Activated CD4-positive, alpha-beta memory T cell treated with anti-CD3 and anti-CD28 coated beads for 36 hours (primary cell): ENCODE data around the gene RNU4-1. TPM values are rescaled to one million over a fixed set of nuclear protein-coding genes. Genes with fewer than 3 reads are reported as not detected.
A peak's percentile ranks its signal among the peaks of the same experiment; 100 is the strongest.

Source experiments
- CTCF ChIA-PET: fragments of 350-600 bp; sonication (Branson Sonifier 250); formaldehyde crosslinking; loops from one replicate; lab custom pipeline; 2021; ENCODE audit warnings: antibody characterized with exemption, inconsistent platforms; lab: Charles Lee
- POLR2A ChIA-PET: fragments of 350-600 bp; sonication (Branson Sonifier 250); formaldehyde crosslinking; loops from one replicate; lab custom pipeline; 2021; ENCODE audit warnings: antibody characterized with exemption; lab: Charles Lee
- DNase-seq: peaks from one replicate; pipeline ENCODE4 v3.0.0-alpha.2; 2020
- H3K27ac Mint-ChIP-seq: one replicate; pipeline ENCODE4 v1.8.0; 2021; ENCODE audit warnings: mixed read lengths
- H3K27me3 Mint-ChIP-seq: one replicate; pipeline ENCODE4 v1.8.0; 2021; ENCODE audit warnings: mixed read lengths
- H3K36me3 Mint-ChIP-seq: one replicate; pipeline ENCODE4 v1.8.0; 2021; ENCODE audit warnings: mixed read lengths
- H3K4me1 Mint-ChIP-seq: one replicate; pipeline ENCODE4 v1.8.0; 2021; ENCODE audit warnings: low read depth, mixed read lengths
- H3K4me3 Mint-ChIP-seq: one replicate; pipeline ENCODE4 v1.8.0; 2021; ENCODE audit warnings: mild to moderate bottlenecking, mixed read lengths
- H3K9me3 Mint-ChIP-seq: one replicate; pipeline ENCODE4 v1.8.0; 2021; ENCODE audit warnings: mixed read lengths
- intact Hi-C: fragments of 100-400 bp; cut with micrococcal nuclease; formaldehyde crosslinking; loops from one replicate; pipeline ENCODE4 v1.15.1; 2023
- total RNA-seq, 2 experiments: library from RNA; stranded (reverse); gene quantifications; one replicate each; pipeline ENCODE4 v1.2.3, GENCODE V29; 2021

RNU4-1 gene
- total RNA-seq, 2 experiments from 2014 or later, result 1,180 to 1,201 TPM

GRCh38 chr12:120287491-120287890 is 5.5 kb downstream of the RNU4-1 start:
- no peaks in the 10 kb centered on the region for H3K27me3 Mint-ChIP-seq
- intact Hi-C loops, result no loop called here
- H3K36me3 Mint-ChIP-seq, result no peaks in the 10 kb centered on the region
- no peak for DNase-seq
- ChIA-PET POLR2A (interaction anchor here (0.6 to 1.9 kb wide), 3 partner anchors 22 to 397 kb away, joined by 3 to 5 read pairs (median 3); partner anchors contain the start of gene PXN), CTCF (interaction anchor here (0.7 to 14.0 kb wide), 4 partner anchors 15 to 58 kb away, joined by 3 to 150 read pairs (median 3); partner anchors contain the start of genes PXN and SIRT4)
- H3K9me3 Mint-ChIP-seq, result no peaks in the 10 kb centered on the region
- peaks cover 9% of the 10 kb centered on the region for H3K4me1 Mint-ChIP-seq
- H3K4me3 Mint-ChIP-seq, result no peak overlapping the region
- H3K27ac Mint-ChIP-seq, result no peak overlapping the region

GRCh38 chr12:120286768-120287490 is 6.1 kb downstream of the RNU4-1 start:
- Mint-ChIP-seq H3K27me3 (no peaks in the 10 kb centered on the region), H3K4me1 (peaks cover 9% of the 10 kb centered on the region), H3K4me3 (no peak overlapping the region), H3K27ac (no peak overlapping the region), H3K9me3 (no peaks in the 10 kb centered on the region), H3K36me3 (no peaks in the 10 kb centered on the region)
- intact Hi-C loops, result no loop called here
- CTCF ChIA-PET, result interaction anchor here (0.6 to 14.0 kb wide), 4 partner anchors 15 to 57 kb away, joined by 3 to 150 read pairs (median 3); partner anchors contain the start of gene SIRT4
- DNase-seq, result no peak
- POLR2A ChIA-PET, result interaction anchor here (0.6 to 1.9 kb wide), 2 partner anchors 21 to 396 kb away, joined by 3 to 5 read pairs; partner anchors contain the start of gene PXN

GRCh38 chr12:120284381-120284780 is 8.7 kb downstream of the RNU4-1 start:
- no peak for DNase-seq
- H3K4me3 Mint-ChIP-seq, result no peak overlapping the region
- H3K9me3 Mint-ChIP-seq, result no peaks in the 10 kb centered on the region
- H3K4me1 Mint-ChIP-seq, result peaks cover 4% of the 10 kb centered on the region
- ChIA-PET CTCF (interaction anchor here (14.0 kb wide), 1 partner anchor 55 kb away, joined by 150 read pairs; no protein-coding TSS in a partner anchor), POLR2A (no interaction called here)
- intact Hi-C loops, result no loop called here
- no peak overlapping the region for H3K27ac Mint-ChIP-seq
- H3K36me3 Mint-ChIP-seq, result no peaks in the 10 kb centered on the region
- H3K27me3 Mint-ChIP-seq, result no peaks in the 10 kb centered on the region

- H3K36me3 Mint-ChIP-seq, result no peaks in the 10 kb centered on the region
- H3K9me3 Mint-ChIP-seq, result no peaks in the 10 kb centered on the region
- CTCF ChIA-PET, result interaction anchor here (0.7 to 14.0 kb wide), 3 partner anchors 18 to 82 kb away, joined by 3 to 150 read pairs (median 3); partner anchors contain the start of genes PXN and RPLP0
- H3K4me3 Mint-ChIP-seq, result no peak overlapping the region
- intact Hi-C loops, result no loop called here
- DNase-seq, result no peak
- POLR2A ChIA-PET, result interaction anchor here (1.5 kb wide), 1 partner anchor 10 kb away, joined by 5 read pairs; the partner anchor contains the start of gene RNU4-1
- H3K4me1 Mint-ChIP-seq, result peaks cover 4% of the 10 kb centered on the region
- no peaks in the 10 kb centered on the region for H3K27me3 Mint-ChIP-seq
- no peak overlapping the region for H3K27ac Mint-ChIP-seq
These were observed 9.7 kb downstream of the RNU4-1 start for GRCh38 chr12:120283318-120283717.

- no peak for DNase-seq
- Mint-ChIP-seq H3K9me3 (no peaks in the 10 kb centered on the region), H3K27me3 (no peaks in the 10 kb centered on the region), H3K4me3 (no peak overlapping the region), H3K36me3 (no peaks in the 10 kb centered on the region), H3K4me1 (peaks cover 4% of the 10 kb centered on the region), H3K27ac (no peak overlapping the region)
- ChIA-PET CTCF (no interaction called here), POLR2A (no interaction called here)
- intact Hi-C loops, result no loop called here
These were observed 14.6 kb downstream of the RNU4-1 start for GRCh38 chr12:120278137-120279069.

DNA sequence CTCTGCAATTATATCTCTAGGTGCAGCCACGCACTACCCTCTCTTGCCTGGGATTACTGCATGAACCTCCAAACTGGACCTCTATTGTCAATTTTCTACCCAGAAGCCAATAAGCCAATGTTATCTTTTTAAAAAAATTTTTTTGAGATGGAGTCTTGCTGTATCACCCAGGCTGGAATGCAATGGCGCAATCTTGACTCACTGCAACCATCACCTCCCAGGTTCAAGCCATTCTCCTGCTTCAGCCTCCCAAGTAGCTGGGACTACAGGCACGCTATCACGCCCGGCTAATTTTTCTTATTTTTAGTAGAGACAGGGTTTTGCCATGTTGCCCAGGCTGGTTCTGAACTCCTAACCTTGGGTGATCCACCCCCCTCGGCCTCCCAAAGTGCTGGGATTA is 16.3 kb downstream of the RNU4-1 start:
- POLR2A ChIA-PET, result no interaction called here
- CTCF ChIA-PET, result no interaction called here
- no peaks in the 10 kb centered on the region for H3K9me3 Mint-ChIP-seq

DNA sequence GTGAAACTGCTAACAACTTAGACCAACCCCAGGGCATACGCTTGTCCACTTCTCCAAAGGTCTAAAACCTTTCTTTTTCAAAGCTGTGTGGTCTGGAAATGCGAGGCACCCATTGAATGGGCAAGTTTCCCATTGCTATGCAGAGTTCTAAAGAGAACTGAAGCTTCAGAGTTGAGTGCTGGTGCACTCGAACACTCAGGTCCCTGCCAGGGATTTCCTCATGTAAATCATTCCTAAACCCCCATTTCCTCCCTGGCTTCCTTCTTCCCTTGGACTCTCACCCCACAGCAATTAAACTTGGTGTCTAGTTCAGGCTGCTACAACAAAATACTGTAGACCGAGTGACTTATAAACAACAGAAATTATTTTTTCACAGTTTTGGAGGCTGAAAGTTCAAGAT is 25.3 kb downstream of the RNU4-1 start:
- Mint-ChIP-seq H3K36me3 (no peaks in the 10 kb centered on the region), H3K27me3 (no peaks in the 10 kb centered on the region), H3K9me3 (no peaks in the 10 kb centered on the region), H3K27ac (no peak overlapping the region), H3K4me3 (no peak overlapping the region), H3K4me1 (peaks cover 19% of the 10 kb centered on the region)
- POLR2A ChIA-PET, result interaction anchor here (1.0 to 3.9 kb wide), 2 partner anchors 24 to 38 kb away, joined by 3 to 52 read pairs; partner anchors contain the start of genes RNU4-1 and RNU4-2
- intact Hi-C loops, result no loop called here
- CTCF ChIA-PET, result interaction anchor here (0.7 to 11.4 kb wide), 5 partner anchors 11 to 65 kb away, joined by 3 to 614 read pairs (median 25); no protein-coding TSS in a partner anchor
- no peak for DNase-seq

More for the DNA sequence above, 16.3 kb downstream of the RNU4-1 start:
- no peaks in the 10 kb centered on the region for H3K4me1 Mint-ChIP-seq
- no peak overlapping the region for H3K27ac Mint-ChIP-seq
- intact Hi-C loops, result no loop called here
- H3K36me3 Mint-ChIP-seq, result no peaks in the 10 kb centered on the region
- H3K4me3 Mint-ChIP-seq, result no peak overlapping the region
- no peak for DNase-seq
- H3K27me3 Mint-ChIP-seq, result no peaks in the 10 kb centered on the region

DNA sequence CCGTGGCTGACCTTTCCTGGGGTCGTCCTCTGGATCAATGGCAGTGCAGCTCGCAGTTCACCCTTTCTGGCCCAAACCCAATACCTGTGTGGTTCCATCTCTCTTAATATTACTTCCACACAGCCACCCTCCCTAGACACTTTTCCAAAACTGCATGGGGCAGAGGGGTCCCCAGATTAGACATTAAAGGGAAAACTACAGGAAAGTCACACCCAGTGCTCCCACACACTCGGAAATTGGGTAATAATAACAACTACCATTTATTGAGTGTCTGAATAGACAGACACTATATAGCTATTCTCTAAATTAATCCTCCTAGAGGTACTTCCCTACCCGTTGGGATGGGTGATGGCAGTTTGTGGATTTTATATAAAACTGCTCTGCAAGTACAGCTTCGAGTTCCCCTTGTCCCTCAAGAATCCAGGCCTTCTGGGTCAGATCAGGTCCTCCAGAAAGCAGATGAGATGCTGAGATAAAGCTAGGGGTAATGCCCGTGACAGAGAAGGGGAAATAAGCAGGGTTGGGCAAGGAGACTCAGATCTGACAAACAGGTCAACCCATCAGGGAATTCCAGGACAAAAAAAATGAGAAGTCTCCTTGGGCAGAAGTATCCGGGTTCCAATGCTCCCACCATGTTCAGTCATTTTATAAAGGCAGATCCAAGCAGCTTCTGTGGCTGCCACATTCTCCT is 26.7 kb downstream of the RNU4-1 start:
- ChIA-PET POLR2A (interaction anchor here (0.5 to 4.0 kb wide), 9 partner anchors 13 to 66 kb away, joined by 5 to 52 read pairs (median 7); partner anchors contain the start of genes RNU4-1, RNU4-2, RPLP0 and SIRT4), CTCF (interaction anchor here (1.0 to 11.4 kb wide), 14 partner anchors 9 to 65 kb away, joined by 3 to 614 read pairs (median 14); partner anchors contain the start of genes RNU4-1, RNU4-2, RPLP0 and SIRT4)
- intact Hi-C loops, result loop anchor here (1.0 kb wide), 1 partner anchor 65 kb away; the partner anchor contains the start of gene RPLP0
- Mint-ChIP-seq H3K9me3 (no peaks in the 10 kb centered on the region), H3K36me3 (no peaks in the 10 kb centered on the region), H3K27me3 (no peaks in the 10 kb centered on the region), H3K4me1 (peaks cover 33% of the 10 kb centered on the region), H3K4me3 (peak overlapping the region; percentile 73), H3K27ac (no peak overlapping the region)
- DNase-seq, result no peak

DNA sequence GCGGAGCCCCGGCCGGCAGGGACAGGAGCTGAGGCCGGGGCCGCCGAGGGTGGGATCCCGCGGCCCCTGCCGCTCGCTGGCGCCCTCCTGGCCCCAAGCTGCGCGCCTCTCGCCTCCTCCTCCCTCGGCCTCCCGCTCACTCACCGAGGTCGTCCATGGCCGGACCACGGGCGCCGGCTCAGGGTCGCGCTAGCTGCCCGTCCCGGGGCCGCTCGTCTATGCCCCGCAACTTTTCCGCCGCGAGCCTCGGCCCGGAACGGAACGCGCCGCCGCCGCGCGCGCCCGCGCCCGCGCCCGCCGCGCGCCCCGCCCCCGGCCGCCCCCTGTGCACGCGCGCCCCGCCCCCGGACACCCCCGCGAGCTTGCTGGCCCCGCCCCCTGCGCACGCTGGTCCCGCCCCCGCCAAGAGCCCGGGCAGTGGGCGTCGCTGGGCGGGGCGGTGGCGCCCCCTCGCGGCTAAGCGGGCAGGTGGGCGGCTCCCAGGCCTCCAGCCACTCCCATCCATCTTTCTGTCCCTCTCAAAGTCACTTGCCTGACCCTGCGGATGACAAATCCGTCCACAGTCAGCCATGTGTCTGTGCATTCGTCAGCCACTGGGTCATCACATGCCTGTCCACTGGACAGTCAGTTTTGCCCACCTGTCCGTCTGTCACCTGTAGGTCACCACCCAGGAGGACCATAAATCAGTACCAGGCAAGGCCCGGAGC is 27.4 kb downstream of the RNU4-1 start, which contains the start of gene PXN:
Gene PXN, minus strand, starts transcription at position 258 of the 707 bp plus-strand sequence. Its CDS starts 101 bp downstream, at position 157.
- ChIA-PET POLR2A (interaction anchor here (0.7 to 4.0 kb wide), 11 partner anchors 12 to 275 kb away, joined by 3 to 52 read pairs (median 5); partner anchors contain the start of genes RNU4-1, RNU4-2 and RPLP0), CTCF (interaction anchor here (0.5 to 11.4 kb wide), 25 partner anchors 8 to 164 kb away, joined by 3 to 614 read pairs (median 4); partner anchors contain the start of genes RNU4-1, RNU4-2, RPLP0 and SIRT4)
- peak; percentile 92 for DNase-seq
- Mint-ChIP-seq H3K4me3 (peak within 1 kb of the TSS; percentile 80), H3K27me3 (no peaks in the 10 kb centered on the region), H3K4me1 (peaks cover 38% of the 10 kb centered on the region), H3K9me3 (no peaks in the 10 kb centered on the region), H3K27ac (peak within 1 kb of the TSS; percentile 66), H3K36me3 (no peaks in the 10 kb centered on the region)
- intact Hi-C loops, result loop anchor here (1.0 kb wide), 2 partner anchors 37 to 64 kb away; partner anchors contain the start of gene RPLP0

DNA sequence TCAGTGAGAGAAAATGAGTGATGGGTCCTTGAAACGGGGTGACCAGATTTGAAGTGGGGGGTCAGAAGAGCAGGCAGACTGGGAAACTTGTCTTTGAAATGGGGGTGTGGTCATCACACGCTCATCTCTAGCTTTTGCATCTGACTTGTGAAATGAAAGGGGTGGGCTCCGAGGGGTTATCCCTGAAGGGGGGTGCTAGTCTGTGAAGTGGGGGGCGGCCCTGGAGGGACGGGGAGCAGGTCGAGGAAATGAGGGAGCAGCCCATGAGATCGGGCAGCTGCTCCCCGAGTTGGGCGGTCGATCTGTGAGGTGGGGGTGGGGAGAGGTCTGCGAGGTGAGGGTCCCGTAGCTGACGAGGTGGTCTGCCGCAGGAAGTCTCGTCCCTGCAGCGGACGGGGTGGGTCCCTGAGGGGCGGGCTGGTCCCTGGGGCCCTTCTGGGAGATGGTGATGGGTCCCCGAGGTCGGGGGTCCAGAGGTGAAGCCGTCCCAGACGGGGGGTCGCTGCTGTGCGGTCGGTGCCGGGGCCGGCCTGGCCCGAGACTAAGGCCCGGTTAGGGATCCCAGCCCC is 28.0 kb downstream of the RNU4-1 start:
- ChIA-PET CTCF (interaction anchor here (0.5 to 11.4 kb wide), 24 partner anchors 8 to 165 kb away, joined by 3 to 614 read pairs (median 4); partner anchors contain the start of genes RNU4-1, RNU4-2, RPLP0 and SIRT4), POLR2A (interaction anchor here (0.7 to 4.0 kb wide), 12 partner anchors 11 to 275 kb away, joined by 3 to 52 read pairs (median 5); partner anchors contain the start of genes RNU4-1, RNU4-2 and RPLP0)
- no peaks in the 10 kb centered on the region for H3K36me3 Mint-ChIP-seq
- H3K4me1 Mint-ChIP-seq, result peaks cover 45% of the 10 kb centered on the region
- peak; percentile 27 for DNase-seq
- no peaks in the 10 kb centered on the region for H3K9me3 Mint-ChIP-seq
- no peaks in the 10 kb centered on the region for H3K27me3 Mint-ChIP-seq
- H3K27ac Mint-ChIP-seq, result peak overlapping the region; percentile 66
- intact Hi-C loops, result loop anchor here (1.0 to 5.0 kb wide), 2 partner anchors 37 to 148 kb away; partner anchors contain the start of gene RAB35
- H3K4me3 Mint-ChIP-seq, result peak overlapping the region; percentile 80
